ENCODE results near the gene ANKRD55. TPM values are rescaled to one million over a fixed set of nuclear protein-coding genes. Genes with fewer than 3 reads are reported as not detected.

The ANKRD55 gene
- total and polyA plus RNA-seq, 4 donors = 0.37 to 1.9 (median 1.4) TPM

GRCh38 chr5:56229111-56229510 lies 4.0 kb downstream of the ANKRD55 start:
- TF ChIP-seq HNF4A (conservative IDR thresholded peaks at IDR 0.05) (no peak), SP1 (IDR thresholded peaks at IDR 0.05) (no peak), CTCF (IDR thresholded peaks at IDR 0.05; ENCODE audit: low read depth, low read length, missing input control) (no peak), HNF4G (IDR thresholded peaks at IDR 0.05) (no peak), ZBTB33 (IDR thresholded peaks at IDR 0.05) (no peak), RXRA (IDR thresholded peaks at IDR 0.05) (no peak), GABPA (IDR thresholded peaks at IDR 0.05 in 1 of 2, conservative IDR thresholded peaks at IDR 0.05 in 1 of 2) (no peak), EGR1 (IDR thresholded peaks at IDR 0.05; ENCODE audit: low read depth in 2 of 2) (no peak), ATF3 (IDR thresholded peaks at IDR 0.05) (no peak), REST (IDR thresholded peaks at IDR 0.05) (no peak), FOXA2 (IDR thresholded peaks at IDR 0.05) (no peak), TAF1 (conservative IDR thresholded peaks at IDR 0.05) (no peak), RAD21 (IDR thresholded peaks at IDR 0.05) (no peak), NR2F2 (IDR thresholded peaks at IDR 0.05) (no peak), FOXA1 (IDR thresholded peaks at IDR 0.05) (no peak), YY1 (IDR thresholded peaks at IDR 0.05) (no peak), MAX (IDR thresholded peaks at IDR 0.05) (no peak), JUND (IDR thresholded peaks at IDR 0.05) (no peak)
- no peak overlapping the region for H3K9ac ChIP-seq (ENCODE audit: low read depth in 1 of 2, low read length in 2 of 2)
- H3K36me3 ChIP-seq (ENCODE audit: control insufficient read depth in 4 of 4, insufficient read depth in 3 of 4, low read depth in 1 of 4, low read length in 3 of 4) = no peaks in the 10 kb centered on the region
- no peak overlapping the region for H3K27ac ChIP-seq (ENCODE audit: low read depth in 1 of 2, low read length in 2 of 2)
- H3K4me1 ChIP-seq (ENCODE audit: control insufficient read depth in 4 of 4, insufficient read depth in 4 of 4, low read length in 3 of 4) = no peaks in the 10 kb centered on the region
- 81% methylated on average over 7 of the region's 7 CpGs for WGBS
- H3K9me3 ChIP-seq (ENCODE audit: control insufficient read depth in 4 of 4, low read length in 3 of 4) = no peaks in the 10 kb centered on the region
- H3K27me3 ChIP-seq (ENCODE audit: control insufficient read depth in 4 of 4, insufficient read depth in 4 of 4, low read length in 3 of 4) = no peaks in the 10 kb centered on the region
- no peak for DNase-seq (ENCODE audit: low spot score)
- H3K4me3 ChIP-seq (ENCODE audit: low read depth in 1 of 3, low read length in 3 of 3) = no peak overlapping the region
